ENCODE data around the gene OR51B6. TPM values are rescaled to one million over a fixed set of nuclear protein-coding genes. Genes with fewer than 3 reads are reported as not detected.

Gene OR51B6
- not detected in 2 replicates for total RNA-seq

GRCh38 chr11:5351208-5351607 lies at the start of gene OR51B6:
OR51B6 (plus strand) TSS chr11:5351508; CDS start chr11:5351508, 0 bp downstream.

GRCh38 chr11:5301846-5302245 lies 49.5 kb upstream of the OR51B6 start, which contains the start of gene OR51B4:
OR51B4 (minus strand) TSS chr11:5301946; CDS start chr11:5301946, 0 bp downstream.

GRCh38 chr11:5324197-5324596 lies 27.1 kb upstream of the OR51B6 start, which contains the start of gene OR51B2:
OR51B2 (minus strand) TSS chr11:5324297; CDS start chr11:5324297, 0 bp downstream.

GRCh38 chr11:5343474-5344335 lies 7.6 kb upstream of the OR51B6 start, which contains the start of gene OR51B5:
OR51B5 (minus strand) TSS chr11:5343524; CDS start chr11:5343524, 0 bp downstream.

GRCh38 chr11:5383576-5383975 lies 32.3 kb downstream of the OR51B6 start, which contains the start of gene OR51M1:
OR51M1 (plus strand) TSS chr11:5383812; CDS start chr11:5389399, 5,587 bp downstream.

Other genes starting within 250 kb of the OR51B6 start
- gene OR52A5, start 213.2 kb upstream of the OR51B6 start, total RNA-seq: not detected in 2 replicates
- not detected in 2 replicates for gene OR52A1, start 196.8 kb upstream of the OR51B6 start, total RNA-seq
- gene OR51V1, start 150.8 kb upstream of the OR51B6 start, total RNA-seq: not detected in 2 replicates
- not detected in 2 replicates for gene HBB, start 124.4 kb upstream of the OR51B6 start, total RNA-seq
- not detected in 2 replicates for gene HBD, start 117.0 kb upstream of the OR51B6 start, total RNA-seq
- gene HBG1, start 101.7 kb upstream of the OR51B6 start, total RNA-seq: not detected in 2 replicates
- not detected in 2 replicates for gene HBG2, start 96.7 kb upstream of the OR51B6 start, total RNA-seq
- not detected in 2 replicates for gene HBE1, start 81.6 kb upstream of the OR51B6 start, total RNA-seq
- gene OR51B4, start 49.6 kb upstream of the OR51B6 start, total RNA-seq: not detected in 2 replicates
- gene OR51B2, start 27.2 kb upstream of the OR51B6 start, total RNA-seq: not detected in 2 replicates
- gene OR51B5, start 8.0 kb upstream of the OR51B6 start, total RNA-seq: not detected in 2 replicates
- not detected in 2 replicates for gene OR51M1, start 32.3 kb downstream of the OR51B6 start, total RNA-seq
- gene OR51Q1, start 70.6 kb downstream of the OR51B6 start, total RNA-seq: not detected in 2 replicates
- not detected in 2 replicates for gene OR51I1, start 90.0 kb downstream of the OR51B6 start, total RNA-seq
- gene OR51I2, start 97.8 kb downstream of the OR51B6 start, total RNA-seq: not detected in 2 replicates
- gene OR52D1, start 137.2 kb downstream of the OR51B6 start, total RNA-seq: not detected in 2 replicates
- not detected in 2 replicates for gene UBQLN3, start 158.4 kb downstream of the OR51B6 start, total RNA-seq
- gene UBQLNL, start 165.2 kb downstream of the OR51B6 start, total RNA-seq: not detected in 2 replicates
- gene OR52H1, start 197.0 kb downstream of the OR51B6 start, total RNA-seq: not detected in 2 replicates
- not detected in 2 replicates for gene OR52B6, start 229.4 kb downstream of the OR51B6 start, total RNA-seq
- gene TRIM6, start 245.1 kb downstream of the OR51B6 start, total RNA-seq: 2.7 and 2.8 TPM in 2 replicates